ENCODE measurements around the gene RAC2. TPM values are rescaled to one million over a fixed set of nuclear protein-coding genes. Genes with fewer than 3 reads are reported as not detected.
A peak's percentile ranks its signal among the peaks of the same experiment; 100 is the strongest.
"Not testable (repeated sequence)": the region's sequence is repeated elsewhere in the genome, so short reads cannot be mapped to it uniquely, and the experiment has no call there.

Gene RAC2
- total RNA-seq, 4 donors from 2014 or later, result 1.9 to 3.7 (median 3.5) TPM; not detected in 1

DNA sequence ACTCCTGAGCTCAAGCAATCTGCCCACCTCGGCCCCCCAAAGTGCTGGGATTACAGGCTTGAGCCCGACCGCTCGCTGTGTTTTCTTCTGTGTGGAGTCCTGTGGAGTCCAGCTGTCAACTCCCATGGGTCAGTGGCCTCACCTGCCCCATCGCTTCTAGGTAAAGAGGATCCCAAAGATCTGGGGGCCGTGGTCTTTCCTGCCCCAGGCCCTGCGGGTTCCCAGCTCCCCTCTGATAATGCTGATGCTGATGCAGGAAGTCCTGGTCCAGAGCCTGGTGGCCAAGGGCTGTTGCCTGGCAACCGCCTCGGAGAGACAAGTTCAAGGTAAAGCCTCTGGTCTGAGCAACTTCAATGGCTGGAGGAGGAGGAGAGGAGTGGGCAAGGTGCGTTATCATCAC is 41.4 kb downstream of the RAC2 start:
- intact Hi-C loops (cut with DNase I; ENCODE audit: low total_unique reads), result no loop called here

DNA sequence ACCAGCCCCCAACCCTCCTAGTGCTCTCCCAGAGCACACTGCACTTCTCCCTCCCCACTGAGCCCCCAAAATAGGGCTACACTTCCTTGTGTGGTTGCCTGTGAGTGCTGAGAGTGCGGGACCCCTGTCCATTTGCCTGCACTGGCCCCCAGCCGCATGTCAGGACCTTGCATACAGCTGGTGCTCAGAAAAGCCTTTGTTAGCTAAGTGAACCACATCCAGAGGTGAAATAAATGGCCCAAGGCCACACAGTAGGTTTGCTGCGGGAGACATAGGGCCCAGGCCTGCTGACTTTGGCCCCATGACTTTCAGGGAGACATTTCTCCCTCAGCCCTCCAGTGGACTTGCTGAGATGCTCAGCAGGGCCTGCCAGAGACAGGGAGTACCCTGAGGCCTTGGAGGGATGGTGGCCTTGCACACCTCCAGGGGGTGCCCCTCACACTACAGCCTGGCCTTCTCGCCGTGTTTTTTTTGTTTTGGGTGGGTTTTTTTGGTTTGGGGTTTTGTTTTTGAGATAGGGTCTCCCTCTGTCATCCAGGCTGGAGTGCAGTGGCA is 42.0 kb downstream of the RAC2 start:
- Histone ChIP-seq H3K36me3 (no peaks in the 10 kb centered on the region), H3K4me3 (no peak overlapping the region), H3K9me3 (no peaks in the 10 kb centered on the region), H3K4me1 (peaks cover 17 to 18% of the 10 kb centered on the region in 2 donors), H3K27ac (no peak overlapping the region), H3K27me3 (no peaks in the 10 kb centered on the region)
- ATAC-seq, result no peak
- in situ Hi-C loops (cut with MboI; ENCODE audit: low sequenced_read_pairs in 4 of 4), result loop anchor here in 2 of 4 donors (5.0 to 25.0 kb wide), 2 partner anchors 40 to 115 kb away; no protein-coding TSS in a partner anchor
- DNase-seq, result no peak
- TF ChIP-seq CTCF (IDR thresholded peaks at IDR 0.05 in 4 of 5, conservative IDR thresholded peaks at IDR 0.05 in 1 of 5), result no peak
- intact Hi-C loops (cut with DNase I; ENCODE audit: low total_unique reads), result no loop called here

More for the DNA sequence above, 41.4 kb downstream of the RAC2 start:
- H3K36me3 ChIP-seq, result no peaks in the 10 kb centered on the region
- H3K4me1 ChIP-seq, result peaks cover 11% of the 10 kb centered on the region in 2 donors
- TF ChIP-seq POLR2A (IDR thresholded peaks at IDR 0.05), result no peak
- TF ChIP-seq CTCF (IDR thresholded peaks at IDR 0.05 in 4 of 5, conservative IDR thresholded peaks at IDR 0.05 in 1 of 5), result no peak
- in situ Hi-C loops (cut with MboI; ENCODE audit: low sequenced_read_pairs in 4 of 4), result loop anchor here in 2 of 4 donors (5.0 to 25.0 kb wide), 2 partner anchors 40 to 115 kb away; no protein-coding TSS in a partner anchor
- no peaks in the 10 kb centered on the region for H3K27me3 ChIP-seq
- no peaks in the 10 kb centered on the region for H3K9me3 ChIP-seq
- no peak for ATAC-seq
- no peak overlapping the region for H3K4me3 ChIP-seq
- DNase-seq, result no peak
- H3K27ac ChIP-seq, result no peak overlapping the region

DNA sequence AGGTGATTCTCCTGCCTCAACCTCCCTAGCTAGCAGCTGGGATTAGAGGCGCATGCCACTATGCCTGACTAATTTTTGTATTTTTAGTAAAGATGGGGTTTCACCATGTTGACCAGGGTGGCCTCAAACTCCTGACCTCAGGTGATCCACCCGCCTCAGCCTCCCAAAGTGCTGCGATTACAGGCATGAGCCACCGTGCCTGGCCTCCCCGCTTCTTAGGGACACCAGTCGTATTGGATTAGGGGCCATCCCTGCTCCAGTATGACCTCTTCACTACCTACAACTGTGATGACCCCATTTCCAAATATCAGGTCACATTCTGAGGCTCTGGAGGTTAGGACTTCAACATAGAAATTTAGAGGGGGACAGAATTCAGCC is 42.6 kb downstream of the RAC2 start:
- H3K36me3 ChIP-seq; H3K27me3 ChIP-seq; H3K27ac ChIP-seq; intact Hi-C loops (cut with DNase I; ENCODE audit: low total_unique reads); DNase-seq; H3K4me3 ChIP-seq; H3K9me3 ChIP-seq; ATAC-seq: not testable (repeated sequence)
- H3K4me1 ChIP-seq, result peaks cover 23 to 24% of the 10 kb centered on the region in 2 donors
- in situ Hi-C loops (cut with MboI; ENCODE audit: low sequenced_read_pairs in 4 of 4), result loop anchor here in 2 of 4 donors (5.0 to 25.0 kb wide), 2 partner anchors 39 to 114 kb away; no protein-coding TSS in a partner anchor

GRCh38 chr22:37199760-37200108 is 44.3 kb downstream of the RAC2 start:
- TF ChIP-seq POLR2A (IDR thresholded peaks at IDR 0.05) (no peak), CTCF (IDR thresholded peaks at IDR 0.05 in 4 of 5, conservative IDR thresholded peaks at IDR 0.05 in 1 of 5) (peak in 2 of 5 experiments; percentile 1 to 6)
- ATAC-seq (no peak), DNase-seq (peak in 1 of 2 donors; percentile 17)
- Histone ChIP-seq H3K27me3 (no peaks in the 10 kb centered on the region), H3K4me3 (peak overlapping the region; percentile 23 to 78 (median 40)), H3K9me3 (no peaks in the 10 kb centered on the region), H3K4me1 (peaks cover 30 to 36% of the 10 kb centered on the region in 2 donors), H3K27ac (peak overlapping the region; percentile 70 to 98 (median 97)), H3K36me3 (no peaks in the 10 kb centered on the region)
- in situ Hi-C loops (cut with MboI; ENCODE audit: low sequenced_read_pairs in 4 of 4) (loop anchor here in 2 of 4 donors (5.0 to 25.0 kb wide), 2 partner anchors 37 to 112 kb away; no protein-coding TSS in a partner anchor), intact Hi-C loops (cut with DNase I; ENCODE audit: low total_unique reads) (loop anchor here (1.0 to 10.0 kb wide), 8 partner anchors 33 to 1897 kb away; partner anchors contain the start of genes IFT27 and LGALS1)

- intact Hi-C loops (cut with DNase I; ENCODE audit: low total_unique reads) (loop anchor here (1.0 to 10.0 kb wide), 8 partner anchors 33 to 1897 kb away; partner anchors contain the start of genes IFT27 and LGALS1), in situ Hi-C loops (cut with MboI; ENCODE audit: low sequenced_read_pairs in 4 of 4) (loop anchor here in 1 of 4 donors (5.0 kb wide), 1 partner anchor 37 kb away; no protein-coding TSS in a partner anchor)
- H3K36me3 ChIP-seq, result no peaks in the 10 kb centered on the region
- TF ChIP-seq CTCF (IDR thresholded peaks at IDR 0.05 in 4 of 5, conservative IDR thresholded peaks at IDR 0.05 in 1 of 5), result peak; percentile 93 to 98 (median 97)
- TF ChIP-seq POLR2A (IDR thresholded peaks at IDR 0.05), result peak; percentile 99
- peak overlapping the region; percentile 69 to 78 (median 74) for H3K4me3 ChIP-seq
- peaks cover 30 to 36% of the 10 kb centered on the region in 2 donors for H3K4me1 ChIP-seq
- no peaks in the 10 kb centered on the region for H3K27me3 ChIP-seq
- ATAC-seq (peak; percentile 73 to 75), DNase-seq (peak; percentile 97 to 98)
- H3K27ac ChIP-seq, result peak overlapping the region; percentile 96 to 99 (median 98)
- no peaks in the 10 kb centered on the region for H3K9me3 ChIP-seq
Observed at GRCh38 chr22:37199103-37199759, 44.8 kb downstream of the RAC2 start.

Measured in gastrocnemius medialis (tissue), 4 donors.